Ishikawa (cell line): ENCODE data around the gene SLCO2B1.

ENCODE experiments used
- CEBPB ChIP-seq: IDR thresholded peaks from 2 replicates; pipeline ENCODE4 v1.6.1; 2012
- EGR1 ChIP-seq: IDR thresholded peaks from 2 replicates; pipeline ENCODE4 v1.6.1; 2012
- NFIC ChIP-seq: IDR thresholded peaks from 2 replicates; pipeline ENCODE4 v1.6.1; 2012
- RAD21 ChIP-seq: IDR thresholded peaks from 2 replicates; pipeline ENCODE4 v1.6.1; 2012; ENCODE audit warnings: low read depth
- REST ChIP-seq: IDR thresholded peaks from 2 replicates; pipeline ENCODE4 v1.6.1; 2012; ENCODE audit warnings: low read depth, mild to moderate bottlenecking
- TEAD4 ChIP-seq: IDR thresholded peaks from 2 replicates; pipeline ENCODE4 v1.6.1; 2012
- YY1 ChIP-seq: IDR thresholded peaks from 2 replicates; pipeline ENCODE4 v1.6.1; 2012; ENCODE audit warnings: low read depth

- TF ChIP-seq TEAD4 (no peak), YY1 (no peak), REST (no peak), EGR1 (no peak), RAD21 (no peak), NFIC (no peak), CEBPB (no peak)
Measured at GRCh38 chr11:75184757-75185425, 34.0 kb downstream of the SLCO2B1 start.
